ENCODE measurements around the gene KLF9. TPM values are rescaled to one million over a fixed set of nuclear protein-coding genes. Genes with fewer than 3 reads are reported as not detected.
A peak's percentile ranks its signal among the peaks of the same experiment; 100 is the strongest.

KLF9 gene
- total and polyA plus RNA-seq, 7 donors, result 20.4 to 184 (median 120) TPM

DNA sequence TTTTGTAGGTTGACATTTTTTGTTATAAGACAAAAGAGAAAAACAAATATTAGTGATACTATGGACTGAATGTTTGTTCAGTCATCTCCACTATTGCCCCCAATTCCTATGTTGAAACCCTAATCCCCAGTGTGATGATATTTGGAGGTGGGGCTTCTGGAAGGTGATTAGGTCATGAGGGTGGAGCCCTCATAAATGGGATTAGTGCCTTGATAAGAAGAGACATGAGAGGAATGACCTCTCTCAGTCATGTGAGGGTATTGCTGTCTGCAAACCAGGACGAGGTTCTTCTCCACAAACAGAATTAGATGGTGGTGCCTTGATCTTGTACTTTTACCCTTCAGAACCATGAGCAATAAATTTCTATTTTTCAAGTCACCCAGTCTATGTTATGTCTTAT lies 34.5 kb upstream of the KLF9 start:
- TF ChIP-seq, protein P1, sequence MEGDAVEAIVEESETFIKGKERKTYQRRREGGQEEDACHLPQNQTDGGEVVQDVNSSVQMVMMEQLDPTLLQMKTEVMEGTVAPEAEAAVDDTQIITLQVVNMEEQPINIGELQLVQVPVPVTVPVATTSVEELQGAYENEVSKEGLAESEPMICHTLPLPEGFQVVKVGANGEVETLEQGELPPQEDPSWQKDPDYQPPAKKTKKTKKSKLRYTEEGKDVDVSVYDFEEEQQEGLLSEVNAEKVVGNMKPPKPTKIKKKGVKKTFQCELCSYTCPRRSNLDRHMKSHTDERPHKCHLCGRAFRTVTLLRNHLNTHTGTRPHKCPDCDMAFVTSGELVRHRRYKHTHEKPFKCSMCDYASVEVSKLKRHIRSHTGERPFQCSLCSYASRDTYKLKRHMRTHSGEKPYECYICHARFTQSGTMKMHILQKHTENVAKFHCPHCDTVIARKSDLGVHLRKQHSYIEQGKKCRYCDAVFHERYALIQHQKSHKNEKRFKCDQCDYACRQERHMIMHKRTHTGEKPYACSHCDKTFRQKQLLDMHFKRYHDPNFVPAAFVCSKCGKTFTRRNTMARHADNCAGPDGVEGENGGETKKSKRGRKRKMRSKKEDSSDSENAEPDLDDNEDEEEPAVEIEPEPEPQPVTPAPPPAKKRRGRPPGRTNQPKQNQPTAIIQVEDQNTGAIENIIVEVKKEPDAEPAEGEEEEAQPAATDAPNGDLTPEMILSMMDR (IDR thresholded peaks at IDR 0.05), result no peak
- TF ChIP-seq EP300 (IDR thresholded peaks at IDR 0.05), result no peak
- no peak for TF ChIP-seq POLR2AphosphoS5 (IDR thresholded peaks at IDR 0.05)
- TF ChIP-seq POLR2A (IDR thresholded peaks at IDR 0.05), result no peak

DNA sequence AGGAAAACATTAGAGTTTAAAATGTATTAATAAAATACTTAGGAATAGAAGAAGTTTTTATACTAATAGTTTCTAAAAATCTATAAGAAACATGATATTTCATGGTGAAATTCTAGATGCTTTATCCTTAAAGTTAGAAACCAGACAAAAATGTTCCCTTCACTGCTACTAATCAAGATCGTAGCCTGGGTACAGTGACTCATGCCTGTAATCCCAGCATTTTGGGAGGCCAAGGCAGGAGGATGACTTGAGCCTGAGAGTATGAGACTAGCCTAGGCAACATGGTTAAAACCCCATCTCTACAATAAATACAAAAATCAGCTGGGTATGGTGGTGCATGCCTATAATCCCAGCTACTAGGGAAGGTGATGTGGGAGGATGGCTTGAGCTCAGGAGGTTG lies 30.4 kb upstream of the KLF9 start:
- 81 to 93% methylated on average over 1 of the region's 1 CpG for WGBS, 2 donors
- peaks cover 0 to 21% (median 18%) of the 10 kb centered on the region in 4 donors for H3K4me1 ChIP-seq
- H3K27ac ChIP-seq, result no peak overlapping the region
- no peak for TF ChIP-seq POLR2A (IDR thresholded peaks at IDR 0.05)
- TF ChIP-seq EP300 (IDR thresholded peaks at IDR 0.05), result no peak
- TF ChIP-seq POLR2AphosphoS5 (IDR thresholded peaks at IDR 0.05), result no peak
- TF ChIP-seq, protein P1 (IDR thresholded peaks at IDR 0.05), result no peak
- H3K9me3 ChIP-seq, result no peaks in the 10 kb centered on the region
- no peaks in the 10 kb centered on the region for H3K27me3 ChIP-seq
- no peaks in the 10 kb centered on the region for H3K36me3 ChIP-seq
- DNase-seq, result no peak
- no peak overlapping the region for H3K4me3 ChIP-seq
- intact Hi-C loops (cut with DNase I), result no loop called here

More for the DNA sequence above, 34.5 kb upstream of the KLF9 start:
- Histone ChIP-seq H3K9me3 (no peaks in the 10 kb centered on the region), H3K27ac (no peak overlapping the region), H3K36me3 (no peaks in the 10 kb centered on the region), H3K27me3 (no peaks in the 10 kb centered on the region), H3K4me3 (no peak overlapping the region), H3K4me1 (peaks cover 0 to 6% (median 0%) of the 10 kb centered on the region in 4 donors)
- no peak for DNase-seq
- 74 to 87% methylated on average over 1 of the region's 1 CpG for WGBS, 2 donors
- intact Hi-C loops (cut with DNase I), result no loop called here

GRCh38 chr9:70442328-70442848 lies 27.9 kb upstream of the KLF9 start:
- peak; percentile 27 to 83 (median 68) for TF ChIP-seq POLR2AphosphoS5 (IDR thresholded peaks at IDR 0.05)
- TF ChIP-seq EP300 (IDR thresholded peaks at IDR 0.05), result peak in 2 of 4 donors; percentile 48 to 61
- TF ChIP-seq, protein P1 (IDR thresholded peaks at IDR 0.05), result no peak
- no peak for TF ChIP-seq POLR2A (IDR thresholded peaks at IDR 0.05)
- no peak for DNase-seq
- Histone ChIP-seq H3K4me1 (peaks cover 0 to 37% (median 24%) of the 10 kb centered on the region in 4 donors), H3K4me3 (no peak overlapping the region), H3K9me3 (no peaks in the 10 kb centered on the region), H3K27ac (peak overlapping the region in 3 of 4 donors; percentile 19 to 59 (median 23)), H3K36me3 (no peaks in the 10 kb centered on the region), H3K27me3 (no peaks in the 10 kb centered on the region)
- WGBS, 2 donors, result 89 to 91% methylated on average over 1 of the region's 1 CpG
- intact Hi-C loops (cut with DNase I), result no loop called here

GRCh38 chr9:70441622-70442021 lies 27.2 kb upstream of the KLF9 start:
- TF ChIP-seq POLR2A (IDR thresholded peaks at IDR 0.05) (no peak), POLR2AphosphoS5 (IDR thresholded peaks at IDR 0.05) (no peak), EP300 (IDR thresholded peaks at IDR 0.05) (no peak)
- TF ChIP-seq, protein P1 (IDR thresholded peaks at IDR 0.05), result no peak
- H3K27ac ChIP-seq, result peak overlapping the region in 2 of 4 donors; percentile 23 to 59
- intact Hi-C loops (cut with DNase I), result no loop called here
- H3K4me3 ChIP-seq, result no peak overlapping the region
- no peak for DNase-seq
- H3K36me3 ChIP-seq, result no peaks in the 10 kb centered on the region
- H3K27me3 ChIP-seq, result no peaks in the 10 kb centered on the region
- no peaks in the 10 kb centered on the region for H3K9me3 ChIP-seq
- peaks cover 0 to 37% (median 24%) of the 10 kb centered on the region in 4 donors for H3K4me1 ChIP-seq
